Right hindlimb (tissue), 1 donor: ENCODE data around the gene ABHD11.
"Not testable (repeated sequence)": the region's sequence is repeated elsewhere in the genome, so short reads cannot be mapped to it uniquely, and the experiment has no call there.

Experiments
- DNase-seq: peaks from one replicate; pipeline ENCODE4 v3.0.0-alpha.2; 2018

The ABHD11 gene

GRCh38 chr7:73738612-73739386 is at the start of gene ABHD11:
Gene ABHD11 (minus strand): TSS chr7:73738802. CDS start chr7:73738770, 32 bp downstream.
- peak; percentile 97 for DNase-seq

- DNase-seq = not testable (repeated sequence)
Measured at GRCh38 chr7:73787786-73788048, 49.1 kb upstream of the ABHD11 start.

- no peak for DNase-seq
Measured at GRCh38 chr7:73786588-73786987, 48.0 kb upstream of the ABHD11 start.

GRCh38 chr7:73779517-73779916 is 40.9 kb upstream of the ABHD11 start:
- DNase-seq = no peak

- no peak for DNase-seq
Measured at GRCh38 chr7:73778801-73779389, 40.3 kb upstream of the ABHD11 start.

GRCh38 chr7:73774923-73775322 is 36.3 kb upstream of the ABHD11 start:
- no peak for DNase-seq

GRCh38 chr7:73773700-73774517 is 35.3 kb upstream of the ABHD11 start:
- DNase-seq = no peak

GRCh38 chr7:73770860-73771670 is 32.5 kb upstream of the ABHD11 start:
- DNase-seq = no peak

- DNase-seq = no peak
Measured at GRCh38 chr7:73770002-73770859, 31.6 kb upstream of the ABHD11 start, which contains the start of gene CLDN3. Gene CLDN3 (minus strand): TSS chr7:73770270. CDS start chr7:73770049, 221 bp downstream.

GRCh38 chr7:73769481-73770001 is 30.9 kb upstream of the ABHD11 start:
- no peak for DNase-seq

- DNase-seq = no peak
Measured at GRCh38 chr7:73768641-73769480, 30.3 kb upstream of the ABHD11 start.

GRCh38 chr7:73766556-73767229 is 28.1 kb upstream of the ABHD11 start:
- DNase-seq = no peak

- no peak for DNase-seq
Measured at GRCh38 chr7:73762659-73762999, 24.0 kb upstream of the ABHD11 start.

GRCh38 chr7:73761854-73762658 is 23.5 kb upstream of the ABHD11 start:
- no peak for DNase-seq

GRCh38 chr7:73758581-73759138 is 20.1 kb upstream of the ABHD11 start:
- DNase-seq = no peak

GRCh38 chr7:73749931-73750776 is 11.6 kb upstream of the ABHD11 start:
- no peak for DNase-seq

GRCh38 chr7:73746378-73746777 is 7.8 kb upstream of the ABHD11 start:
- DNase-seq = no peak
